ENCODE data around the gene THSD4.

Gene THSD4

GRCh38 chr15:71777216-71777943, 662.1 kb downstream of the THSD4 start:
- H3K4me1 ChIP-seq (ENCODE audit: low read length), result no peaks in the 10 kb centered on the region
- no peak overlapping the region for H3K4me3 ChIP-seq (ENCODE audit: low read length)
- H3F3A ChIP-seq (ENCODE audit: insufficient read depth, low read length), result no peaks in the 10 kb centered on the region
- H3K9me2 ChIP-seq (replicated peaks; ENCODE audit: insufficient read depth, low read length), result no peaks in the 10 kb centered on the region
- H2AFZ ChIP-seq (ENCODE audit: low read length), result no peak overlapping the region
- no peak for TF ChIP-seq CTCF (IDR thresholded peaks at IDR 0.05; ENCODE audit: low read length)
- H3K4me2 ChIP-seq (ENCODE audit: low read depth, low read length), result no peak overlapping the region
- H4K20me1 ChIP-seq (ENCODE audit: insufficient read depth, low read length), result no peaks in the 10 kb centered on the region
- H3K27ac ChIP-seq (ENCODE audit: low read length), result no peak overlapping the region
- H3K79me2 ChIP-seq (ENCODE audit: low read length), result no peaks in the 10 kb centered on the region
- H3K9ac ChIP-seq (ENCODE audit: low read length), result no peak overlapping the region
- H3K36me3 ChIP-seq (replicated peaks; ENCODE audit: insufficient read depth, low read length), result no peaks in the 10 kb centered on the region
- H3K9me3 ChIP-seq (replicated peaks; ENCODE audit: insufficient read depth, low read length), result no peaks in the 10 kb centered on the region
- no peak for DNase-seq
- no peaks in the 10 kb centered on the region for H3K27me3 ChIP-seq (replicated peaks; ENCODE audit: insufficient read depth, low read length)

- Histone ChIP-seq H4K20me1 (ENCODE audit: insufficient read depth, low read length) (no peaks in the 10 kb centered on the region), H2AFZ (ENCODE audit: low read length) (no peak overlapping the region), H3K79me2 (ENCODE audit: low read length) (no peaks in the 10 kb centered on the region), H3K9ac (ENCODE audit: low read length) (no peak overlapping the region), H3F3A (ENCODE audit: insufficient read depth, low read length) (no peaks in the 10 kb centered on the region), H3K36me3 (replicated peaks; ENCODE audit: insufficient read depth, low read length) (no peaks in the 10 kb centered on the region), H3K4me3 (ENCODE audit: low read length) (no peak overlapping the region), H3K27me3 (replicated peaks; ENCODE audit: insufficient read depth, low read length) (no peaks in the 10 kb centered on the region), H3K4me2 (ENCODE audit: low read depth, low read length) (no peak overlapping the region), H3K4me1 (ENCODE audit: low read length) (no peaks in the 10 kb centered on the region), H3K9me3 (replicated peaks; ENCODE audit: insufficient read depth, low read length) (no peaks in the 10 kb centered on the region), H3K27ac (ENCODE audit: low read length) (no peak overlapping the region), H3K9me2 (replicated peaks; ENCODE audit: insufficient read depth, low read length) (no peaks in the 10 kb centered on the region)
- TF ChIP-seq EZH2phosphoT487 (IDR thresholded peaks at IDR 0.05; ENCODE audit: low read length), result no peak
- TF ChIP-seq EZH2 (optimal IDR thresholded peaks at IDR 0.05; ENCODE audit: low read depth, low read length), result no peak
- TF ChIP-seq CTCF (IDR thresholded peaks at IDR 0.05; ENCODE audit: low read length), result no peak
- no peak for DNase-seq
These were observed 664.0 kb downstream of the THSD4 start for GRCh38 chr15:71779073-71779797.

- TF ChIP-seq CTCF (IDR thresholded peaks at IDR 0.05; ENCODE audit: low read length) (peak; percentile 77), EZH2 (optimal IDR thresholded peaks at IDR 0.05; ENCODE audit: low read depth, low read length) (no peak)
- Histone ChIP-seq H3F3A (ENCODE audit: insufficient read depth, low read length) (no peaks in the 10 kb centered on the region), H2AFZ (ENCODE audit: low read length) (peak overlapping the region; percentile 60), H3K9me3 (replicated peaks; ENCODE audit: insufficient read depth, low read length) (no peaks in the 10 kb centered on the region), H3K4me3 (ENCODE audit: low read length) (0 out of 2 replicates have a peak overlapping the region, but pooled peaks have one; percentile 12), H3K79me2 (ENCODE audit: low read length) (no peaks in the 10 kb centered on the region), H3K4me1 (ENCODE audit: low read length) (no peaks in the 10 kb centered on the region), H4K20me1 (ENCODE audit: insufficient read depth, low read length) (no peaks in the 10 kb centered on the region), H3K27me3 (replicated peaks; ENCODE audit: insufficient read depth, low read length) (no peaks in the 10 kb centered on the region), H3K9me2 (replicated peaks; ENCODE audit: insufficient read depth, low read length) (no peaks in the 10 kb centered on the region), H3K9ac (ENCODE audit: low read length) (peak overlapping the region; percentile 12; the same call in 1 of the 2 replicates), H3K27ac (ENCODE audit: low read length) (no peak overlapping the region), H3K36me3 (replicated peaks; ENCODE audit: insufficient read depth, low read length) (no peaks in the 10 kb centered on the region), H3K4me2 (ENCODE audit: low read depth, low read length) (peak overlapping the region; percentile 38; the same call in 1 of the 2 replicates)
- peak; percentile 60 for DNase-seq
These were observed 665.1 kb downstream of the THSD4 start for GRCh38 chr15:71780115-71780976.

All from MM.1S (cell line).